ENCODE measurements around the gene NEIL1.
"Not testable (repeated sequence)": the region's sequence is repeated elsewhere in the genome, so short reads cannot be mapped to it uniquely, and the experiment has no call there.

Gene NEIL1

DNA sequence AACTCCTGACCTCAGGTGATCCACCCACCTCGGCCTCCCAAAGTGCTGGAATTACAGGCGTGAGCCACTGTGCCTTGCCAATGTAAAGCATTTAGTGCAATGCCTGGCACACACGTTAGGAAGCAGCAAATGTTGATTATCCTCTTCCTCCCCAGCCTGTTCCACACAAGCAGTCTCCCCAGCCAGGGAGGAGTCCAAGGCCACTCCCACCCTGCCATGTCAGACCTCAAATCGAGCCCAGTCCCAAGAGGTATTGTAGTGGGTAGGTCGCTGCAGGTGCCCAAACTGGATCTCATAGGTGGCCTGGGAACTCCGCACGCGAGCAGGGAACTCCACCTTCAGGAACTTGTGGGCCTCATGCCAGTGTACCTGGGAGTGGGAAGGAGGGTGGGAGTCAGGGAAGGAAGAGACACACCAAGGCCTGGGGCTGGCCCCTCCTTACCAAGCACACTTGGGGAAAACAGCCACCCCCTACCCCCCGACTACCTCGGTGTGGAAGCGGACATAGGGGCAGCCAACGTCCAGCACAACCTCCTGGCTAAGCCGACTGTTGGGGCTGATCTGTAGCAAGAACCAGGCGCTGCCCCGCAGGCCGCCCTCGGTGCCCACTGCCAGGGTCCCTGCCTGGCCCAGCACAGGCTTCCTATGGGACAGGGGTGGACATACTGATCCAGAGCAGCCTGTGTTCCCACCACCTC, 11.3 kb downstream of the NEIL1 start:
- no peak for DNase-seq

DNA sequence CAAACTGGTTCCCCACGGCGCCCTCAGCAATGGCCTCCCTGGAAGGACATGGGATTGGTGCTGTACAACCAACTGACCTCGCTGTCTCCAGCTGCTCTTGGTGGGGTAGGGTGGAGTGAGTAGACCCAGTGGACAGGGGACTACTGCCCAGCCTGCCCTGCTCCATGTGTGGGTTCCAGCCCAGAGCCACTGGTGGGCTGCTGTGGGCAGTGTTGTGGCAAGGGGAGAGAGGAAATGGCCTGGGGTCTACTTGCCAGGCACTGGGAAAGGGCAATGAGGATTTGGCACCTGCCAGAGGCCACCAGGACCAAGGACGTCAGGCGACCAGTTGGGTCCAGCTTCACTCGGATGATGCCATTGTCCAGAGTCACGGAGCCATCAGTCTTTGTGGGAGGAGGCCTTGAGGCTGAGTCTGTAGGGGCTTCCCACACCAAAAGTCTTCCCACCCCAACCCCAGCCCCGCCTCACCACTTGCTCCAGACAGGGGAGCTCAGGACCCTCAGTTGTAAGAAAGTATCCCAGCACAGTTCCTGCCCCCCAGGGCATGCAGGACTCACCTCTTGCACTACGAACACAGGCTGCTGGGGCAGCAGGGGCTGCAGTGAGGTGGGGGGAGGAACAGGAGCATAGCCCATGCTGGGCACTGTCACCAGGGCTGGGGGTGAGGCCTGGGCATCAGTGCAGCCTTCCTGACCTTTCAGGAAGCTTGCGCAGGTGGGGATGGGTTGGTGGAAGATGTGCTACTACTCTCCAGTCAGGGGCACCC, 12.1 kb downstream of the NEIL1 start:
- no peak for DNase-seq

DNA sequence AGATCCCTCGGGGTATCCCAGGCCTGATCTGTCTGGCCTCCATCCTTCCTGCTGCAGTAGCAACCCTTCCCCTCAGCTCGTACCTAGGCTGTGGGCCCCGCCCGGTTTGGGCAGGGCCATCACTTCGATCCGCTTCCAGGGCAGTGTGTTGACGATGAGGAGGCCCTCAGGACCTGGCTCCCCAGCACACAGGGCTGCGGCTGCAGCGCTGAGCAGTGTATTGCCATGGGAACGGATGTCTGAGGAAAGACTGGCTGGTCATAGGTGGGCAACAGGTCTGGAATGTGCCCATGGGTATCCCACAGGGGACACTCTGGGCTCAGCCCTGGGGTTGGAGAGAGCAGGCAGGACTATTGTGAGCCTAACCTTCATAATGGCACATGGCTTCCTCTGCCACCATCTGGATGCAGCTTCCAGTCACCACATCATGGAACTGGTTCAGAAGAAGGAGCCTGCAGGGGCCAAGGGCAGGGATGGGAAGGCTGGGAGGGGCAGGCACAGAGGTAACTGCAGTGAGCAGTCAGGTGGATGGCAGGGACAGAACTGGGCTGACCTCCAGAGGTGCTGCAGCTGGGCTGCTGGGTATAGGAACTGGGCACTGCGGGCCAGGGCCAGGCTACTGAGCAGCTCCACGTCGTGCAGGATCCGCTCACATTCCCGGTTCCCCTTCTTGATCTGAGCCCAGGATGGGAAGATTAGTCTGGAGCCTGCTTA, 12.9 kb downstream of the NEIL1 start:
- no peak for DNase-seq

DNA sequence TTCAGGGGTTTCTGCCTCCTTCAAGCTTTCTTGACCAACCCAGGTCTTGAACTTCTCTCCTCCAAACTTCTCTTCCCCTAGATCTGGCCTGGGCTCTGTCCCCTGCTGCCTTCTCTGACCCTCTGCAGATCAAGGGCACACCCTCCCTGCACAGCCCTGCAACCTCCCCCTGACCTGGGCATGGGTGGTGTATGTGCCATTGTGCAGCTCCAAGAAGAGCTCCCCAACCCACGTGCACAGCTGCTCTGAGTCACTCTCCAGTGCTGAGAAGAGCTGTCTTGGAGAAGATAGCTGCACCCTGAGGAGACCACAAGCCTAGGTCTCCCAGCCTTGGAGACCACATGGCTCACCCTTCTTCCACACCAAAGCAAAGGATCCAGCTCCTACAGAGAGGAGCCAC, 13.6 kb downstream of the NEIL1 start:
- DNase-seq: no peak

DNA sequence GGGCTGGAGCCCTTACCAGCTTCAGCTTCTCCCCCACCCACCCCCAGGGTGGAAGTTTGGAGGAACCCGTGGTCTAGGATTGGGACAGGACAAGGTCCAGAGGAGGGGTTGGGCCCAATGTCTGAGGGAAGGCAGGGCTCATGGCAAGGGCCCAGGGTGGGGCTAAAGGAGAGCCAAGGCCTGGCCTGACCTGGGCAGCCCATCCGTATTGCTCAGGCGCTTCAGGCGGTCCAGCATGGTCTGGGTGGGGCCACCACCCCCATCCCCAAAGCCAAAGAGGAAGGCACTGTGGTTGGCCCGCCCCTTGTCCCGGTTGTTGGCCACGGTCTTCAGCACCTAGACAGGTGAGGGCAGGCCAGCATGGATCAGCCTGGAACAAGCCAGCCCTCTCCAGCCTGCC, 14.0 kb downstream of the NEIL1 start:
- DNase-seq: no peak

DNA sequence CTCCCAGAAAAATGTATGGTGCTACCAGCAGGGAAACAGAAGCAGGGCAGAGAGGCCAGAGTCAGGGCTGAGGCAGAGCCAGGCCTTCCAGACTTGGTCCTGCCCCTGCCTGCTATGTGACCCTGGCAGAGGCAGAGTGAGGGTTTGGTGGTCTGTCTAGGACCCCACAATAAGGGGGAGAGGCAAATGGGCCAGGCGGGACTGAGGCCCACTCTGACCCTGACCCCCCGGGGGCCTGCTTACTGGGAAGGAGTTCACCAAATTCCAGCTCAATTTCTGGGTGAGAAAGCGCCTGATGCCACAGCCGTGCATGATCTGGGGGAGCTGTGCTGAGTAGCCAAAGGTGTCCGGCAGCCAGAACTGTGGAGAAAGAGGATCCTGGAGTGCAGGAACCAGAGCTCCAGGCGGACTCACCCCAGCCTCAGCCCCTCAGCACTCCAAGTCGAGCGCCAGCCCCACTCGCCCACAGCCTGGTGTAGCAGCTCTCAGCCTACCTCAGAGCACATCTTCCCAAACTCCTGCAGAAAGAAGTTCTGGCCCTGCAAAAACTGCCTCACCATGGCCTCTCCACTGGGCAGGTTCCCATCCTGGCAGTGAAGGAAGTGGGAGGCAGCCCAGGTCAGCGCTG, 14.6 kb downstream of the NEIL1 start:
- DNase-seq: no peak

DNA sequence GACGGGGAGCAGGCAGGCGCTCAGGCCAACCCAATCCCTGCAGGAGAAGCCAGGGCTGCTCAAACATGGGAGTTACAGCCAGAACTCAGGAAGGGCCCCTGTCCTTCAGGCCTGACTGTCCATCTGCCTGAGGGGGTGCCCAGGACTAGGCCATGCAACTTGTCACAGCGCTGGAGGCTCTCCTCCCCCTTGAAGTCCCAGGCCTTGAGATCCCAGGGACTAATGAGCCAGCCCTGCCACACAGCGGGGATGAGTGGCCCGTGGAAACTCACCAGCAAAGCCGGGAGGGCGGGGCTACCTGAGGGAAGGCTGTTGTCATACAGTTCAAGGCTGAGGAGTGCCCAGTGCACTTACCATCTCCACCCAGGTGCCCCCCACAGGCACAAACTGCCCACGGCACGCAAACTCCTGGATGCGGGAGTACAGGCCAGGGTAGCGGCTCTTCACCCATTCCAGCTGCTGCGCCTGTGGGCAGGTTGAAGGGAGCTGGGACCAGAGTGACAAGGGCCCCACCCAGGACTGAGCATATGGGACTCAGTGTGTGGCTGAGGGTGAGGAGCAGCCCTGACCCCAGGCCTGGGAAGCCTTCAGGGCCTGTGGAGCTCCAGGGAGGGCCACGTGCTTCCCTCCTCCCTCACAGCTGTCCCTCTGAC, 15.3 kb downstream of the NEIL1 start:
- no peak for DNase-seq

DNA sequence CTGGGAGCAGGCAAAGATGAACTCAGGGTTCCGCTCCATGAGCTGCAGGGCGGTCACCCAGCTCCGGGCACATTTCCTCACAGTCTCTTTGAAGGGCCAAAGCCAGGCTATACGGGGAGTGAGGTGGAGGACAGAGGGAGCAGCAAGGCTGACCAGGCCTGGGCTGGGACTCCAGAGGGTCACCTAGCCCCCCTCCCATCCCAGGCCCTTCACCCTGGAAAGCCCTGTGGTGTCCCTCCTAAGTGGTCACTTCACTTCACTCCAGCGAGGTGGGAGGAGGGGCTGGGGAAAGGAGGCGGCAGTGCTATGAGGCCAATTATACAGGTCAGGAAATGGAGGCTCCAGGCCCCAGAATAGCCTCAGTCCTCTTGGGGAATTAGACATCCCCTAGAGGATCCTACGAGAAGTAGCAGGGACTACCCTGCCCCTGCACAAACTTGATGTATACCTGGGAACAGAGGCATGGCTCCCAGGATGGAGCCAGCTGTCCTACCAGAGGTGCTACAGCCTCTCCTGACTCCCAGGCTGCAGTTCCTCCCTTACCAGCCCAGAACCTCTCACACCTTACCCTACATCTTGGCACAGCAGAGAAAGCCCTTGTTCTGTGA, 15.9 kb downstream of the NEIL1 start:
- no peak for DNase-seq

DNA sequence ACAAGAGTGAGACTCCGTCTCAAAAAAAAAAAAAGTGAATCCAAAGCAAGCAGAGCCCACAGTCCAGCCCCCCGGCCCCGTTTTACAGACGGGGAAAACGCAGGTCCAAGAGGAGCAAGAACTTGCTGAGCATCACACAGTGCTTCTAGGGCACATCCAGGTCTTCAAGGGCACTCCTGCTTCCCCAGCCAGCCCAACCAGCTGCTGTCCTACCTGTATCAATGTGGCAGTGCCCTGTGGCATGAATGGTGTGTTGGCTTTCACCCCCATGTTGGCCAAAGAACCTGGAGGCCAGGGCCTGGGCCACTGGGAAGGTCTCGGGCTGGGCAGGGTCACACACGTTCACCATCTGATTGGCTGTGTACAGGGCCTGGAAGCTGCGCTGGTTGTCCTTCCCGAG, 16.9 kb downstream of the NEIL1 start:
- no peak for DNase-seq

DNA sequence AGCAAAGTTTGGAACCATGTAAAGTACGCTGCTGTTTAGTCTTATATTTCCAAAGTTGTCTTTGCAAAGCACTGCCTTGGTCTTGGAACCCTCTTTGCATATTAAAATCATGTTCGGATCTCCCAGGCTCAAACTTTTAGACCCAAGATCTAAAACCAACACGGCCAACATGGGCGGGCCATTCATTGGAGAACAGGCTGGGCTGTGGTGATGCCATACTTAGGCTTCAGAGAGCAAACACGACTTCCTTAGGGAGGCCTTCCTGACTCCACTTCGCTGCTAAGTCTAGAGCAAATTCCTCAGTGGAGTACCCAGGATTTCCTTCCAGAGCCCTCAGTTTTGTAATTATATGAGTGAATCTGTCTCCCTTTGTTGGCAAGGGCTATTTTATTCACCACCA, 18.0 kb downstream of the NEIL1 start:
- DNase-seq: no peak

DNA sequence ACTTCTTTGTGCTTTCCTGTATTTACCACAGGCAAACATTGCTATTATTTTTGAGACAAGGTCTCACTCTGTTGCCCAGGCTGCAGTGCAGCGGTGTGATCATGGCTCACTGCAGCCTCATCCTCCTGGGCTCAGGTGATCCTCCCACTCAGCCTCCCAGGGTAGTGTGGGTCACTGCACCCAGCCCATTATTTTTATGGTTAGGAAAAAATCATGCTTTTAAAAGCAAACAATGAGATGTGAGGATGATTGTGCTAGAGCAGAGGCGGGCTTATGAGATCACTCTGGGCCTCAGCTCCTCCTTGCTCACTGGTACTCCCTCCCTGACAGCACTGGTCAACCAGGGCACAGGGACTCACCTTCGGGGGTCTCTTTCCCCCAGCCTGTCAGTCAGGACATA, 19.3 kb downstream of the NEIL1 start:
- no peak for DNase-seq

DNA sequence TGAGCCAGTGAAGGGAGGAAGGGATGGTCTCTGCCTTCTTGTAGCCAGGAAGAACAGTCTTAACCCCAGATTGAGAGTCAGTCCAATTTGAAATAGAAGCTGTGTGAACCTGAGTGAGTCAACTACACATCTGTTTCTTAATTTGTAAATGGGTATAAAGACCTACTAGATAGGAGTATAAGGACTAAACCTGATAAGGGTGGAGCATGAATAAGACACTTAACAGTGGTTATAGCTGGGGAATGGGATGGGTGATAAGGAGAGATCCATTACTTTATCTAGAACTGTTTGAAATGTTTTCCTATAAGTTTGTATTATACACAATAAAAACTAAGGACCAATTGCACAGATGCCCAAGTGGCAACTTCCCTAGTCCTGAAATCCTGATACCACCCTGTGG, 20.2 kb downstream of the NEIL1 start:
- DNase-seq: no peak

DNA sequence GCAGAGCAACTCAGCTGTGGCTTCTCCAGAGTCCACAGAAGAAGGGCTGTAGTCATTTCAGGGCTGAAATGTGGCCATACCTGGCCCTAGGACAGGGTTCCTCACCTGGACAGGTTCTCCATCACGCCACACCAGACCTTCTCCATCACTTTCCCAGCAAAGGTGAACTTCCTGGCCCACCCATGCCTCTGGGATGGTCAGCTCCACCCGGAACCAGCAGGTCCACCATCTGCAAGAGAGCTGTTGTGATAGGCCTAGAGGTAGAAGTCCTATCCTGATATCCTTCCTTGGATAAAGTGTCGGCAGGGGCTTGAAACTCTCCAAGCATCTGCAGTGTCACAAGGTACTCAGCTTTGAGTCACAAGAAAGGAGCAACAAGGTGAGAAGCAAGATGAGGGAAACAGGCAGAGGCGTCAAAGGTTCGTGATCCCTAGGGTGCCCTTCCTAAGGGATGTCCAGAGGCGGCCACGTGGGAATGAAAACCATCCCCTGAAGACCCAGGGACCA, 20.6 kb downstream of the NEIL1 start:
- no peak for DNase-seq

DNA sequence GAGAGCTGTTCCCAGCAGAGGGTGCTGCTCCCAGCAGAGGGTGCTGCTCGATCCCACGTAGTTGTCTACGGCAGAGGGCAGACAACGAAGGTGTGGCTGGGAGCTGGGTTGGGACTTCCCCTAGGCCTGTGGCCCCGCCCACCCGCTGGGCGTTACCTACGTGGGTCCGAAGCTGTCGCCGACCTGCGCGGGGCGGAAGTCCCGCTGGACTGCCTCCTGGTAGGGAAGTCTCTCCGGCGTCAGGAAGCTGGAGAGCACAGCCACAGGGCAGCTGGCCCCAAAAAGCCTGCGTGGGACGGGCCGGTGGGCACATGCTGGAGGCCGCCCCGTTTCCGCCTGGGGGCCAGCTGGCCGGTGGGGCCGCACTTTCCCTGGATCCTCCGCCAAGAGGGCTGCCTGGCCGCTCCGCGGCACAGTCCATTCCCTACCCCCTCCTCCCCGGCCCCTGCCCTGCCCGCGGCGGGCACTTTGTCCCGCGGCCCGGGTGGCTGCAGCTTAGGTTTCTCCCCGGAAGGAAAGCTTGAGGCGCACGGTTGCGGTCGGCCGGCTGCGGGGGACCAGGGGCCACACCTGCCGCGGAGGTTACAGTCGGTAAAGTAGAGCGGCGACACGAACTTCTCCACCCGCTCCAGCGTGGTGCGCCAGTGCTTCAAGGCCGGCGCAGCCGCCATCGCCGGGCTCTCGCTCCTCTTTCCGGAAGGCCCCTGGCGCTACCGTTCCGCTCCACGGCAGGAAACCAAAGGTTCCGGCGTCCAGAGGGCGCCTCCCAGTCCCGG, 21.3 kb downstream of the NEIL1 start, which contains the start of gene MAN2C1:
MAN2C1 (minus strand) TSS at position 695 of the 776 bp plus-strand sequence; CDS start at position 671, 24 bp downstream.
- peak; percentile 93 for DNase-seq

DNA sequence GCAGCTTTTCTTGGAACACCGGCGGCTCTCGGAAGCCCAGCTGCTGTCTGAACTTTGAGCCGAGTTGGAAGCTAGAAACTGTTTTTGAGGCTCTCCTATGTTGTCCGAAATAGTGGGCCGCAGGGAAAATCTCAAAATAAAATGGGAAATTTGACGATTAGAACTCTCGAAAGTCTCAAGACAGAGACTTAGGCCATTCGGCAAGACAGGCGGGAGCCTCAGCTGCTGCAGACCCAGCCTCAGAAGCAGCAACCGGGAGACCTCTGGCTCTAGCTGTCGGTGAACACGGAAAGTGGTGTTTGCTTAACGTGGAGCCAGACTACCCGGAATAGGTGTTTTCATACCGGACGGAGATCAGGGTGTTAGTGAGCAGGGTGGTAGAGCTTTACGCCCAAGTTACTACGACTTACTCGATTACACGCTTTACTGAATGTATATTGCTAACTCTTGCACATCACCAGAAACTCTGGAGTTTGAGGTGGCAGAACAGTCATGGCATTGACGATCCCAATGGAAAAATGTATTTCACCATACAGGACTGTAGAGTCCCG, 21.9 kb downstream of the NEIL1 start:
- DNase-seq: no peak

DNA sequence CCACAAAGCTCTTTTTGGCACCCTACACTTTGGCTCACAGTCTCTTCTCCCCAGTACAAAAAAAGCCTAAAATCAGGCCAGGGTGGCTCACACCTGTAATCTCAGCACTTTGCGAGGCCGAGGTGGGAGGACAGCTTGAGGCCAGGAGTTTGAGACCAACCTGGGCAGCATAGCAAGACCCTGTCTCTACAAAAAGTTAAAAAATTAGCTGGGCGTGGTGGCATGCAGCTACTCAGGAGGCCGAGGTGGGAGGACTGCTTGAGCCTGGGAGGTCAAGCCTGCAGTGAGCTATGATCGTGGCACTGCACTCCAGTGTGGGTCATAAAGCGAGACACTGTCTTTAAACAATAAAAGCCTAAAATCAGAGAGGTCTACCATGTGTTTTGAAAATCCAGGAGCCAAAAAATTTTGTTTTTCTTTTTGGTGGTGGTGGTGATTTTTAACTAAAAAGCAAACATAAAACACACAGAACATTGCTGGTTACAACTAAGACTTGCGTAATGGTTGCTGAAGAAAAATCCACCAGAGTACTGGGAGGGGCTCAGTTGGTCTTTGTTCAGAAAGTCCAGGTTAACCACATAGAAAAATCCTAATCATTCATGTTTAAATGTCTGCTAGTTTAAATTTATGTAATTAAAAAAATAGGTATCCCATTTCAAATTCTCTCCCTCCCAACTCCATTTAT, 23.2 kb downstream of the NEIL1 start:
- DNase-seq: no peak

DNA sequence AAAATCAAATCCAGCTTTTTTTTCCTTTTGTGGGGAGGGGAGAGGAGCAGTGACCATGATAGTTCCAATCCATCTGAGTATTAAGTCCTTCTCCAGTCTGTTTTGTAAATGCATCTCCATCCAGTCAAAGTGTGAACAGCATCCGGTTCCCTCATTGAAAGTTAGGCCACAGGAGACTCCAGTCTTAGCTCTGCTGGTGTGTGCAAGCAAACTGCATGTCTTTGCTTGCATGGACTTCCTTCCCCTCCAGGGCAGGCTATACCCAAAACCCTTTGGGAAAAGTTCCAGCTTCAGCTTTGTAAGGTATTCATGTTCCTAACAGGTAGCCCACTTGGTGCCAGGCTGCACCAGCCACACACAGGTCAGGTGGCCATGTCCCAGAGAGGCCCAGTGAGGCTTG, 24.6 kb downstream of the NEIL1 start:
- DNase-seq: no peak

DNA sequence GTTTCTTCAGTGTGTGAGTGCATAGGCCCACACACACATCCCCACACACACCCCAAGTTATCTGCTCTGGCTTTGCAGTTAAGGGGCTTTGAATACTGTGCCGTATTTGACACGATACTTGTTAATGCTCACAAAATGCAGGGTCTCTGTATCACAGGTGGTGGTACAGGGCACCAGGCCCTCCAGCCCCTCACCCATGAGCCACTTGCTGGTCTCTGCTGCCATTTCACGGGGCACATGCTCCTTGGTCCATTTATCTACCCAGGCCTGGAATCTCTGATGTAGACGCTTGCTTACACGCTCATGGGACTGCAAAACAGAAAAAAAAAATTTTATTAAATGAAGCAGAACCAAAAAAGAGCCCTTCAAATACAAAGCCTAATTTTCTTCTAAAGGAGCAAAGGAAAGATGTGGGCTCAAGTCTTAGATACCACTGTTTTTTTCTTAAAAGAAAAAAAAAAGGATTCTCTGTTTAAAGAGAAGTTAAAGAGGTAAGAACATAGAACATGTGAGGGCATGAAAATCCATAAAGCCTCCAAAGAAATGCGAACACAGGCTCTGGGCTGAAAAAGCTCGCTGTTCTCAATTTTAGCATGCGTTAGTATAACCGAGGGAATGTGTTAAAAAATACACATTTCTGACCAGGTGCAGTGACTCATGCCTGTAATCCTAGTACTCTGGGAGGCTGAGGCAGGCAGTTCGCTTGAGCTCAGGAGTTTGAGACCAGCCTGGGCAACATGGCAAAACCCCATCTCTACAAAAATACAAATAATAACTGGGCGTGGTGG, 25.3 kb downstream of the NEIL1 start:
- DNase-seq: no peak

DNA sequence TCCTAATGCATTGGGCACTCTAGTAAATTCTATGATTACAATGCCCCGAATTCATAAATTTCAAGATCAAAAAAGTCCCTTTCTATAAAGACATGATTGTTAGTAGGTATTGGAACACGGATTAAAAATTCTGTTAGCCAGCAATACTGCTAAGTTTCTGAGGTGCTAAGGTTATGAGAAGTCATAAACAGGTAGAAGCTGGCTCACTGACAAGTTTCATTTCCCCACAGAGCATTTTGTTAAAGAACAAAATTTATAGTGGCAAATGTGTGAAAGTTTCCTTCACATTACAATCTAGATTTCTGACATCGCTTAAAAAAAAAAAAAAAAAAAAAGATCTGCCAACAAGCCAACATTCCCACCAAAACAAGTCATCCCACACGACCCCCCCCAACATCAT, 33.9 kb downstream of the NEIL1 start:
- no peak for DNase-seq

DNA sequence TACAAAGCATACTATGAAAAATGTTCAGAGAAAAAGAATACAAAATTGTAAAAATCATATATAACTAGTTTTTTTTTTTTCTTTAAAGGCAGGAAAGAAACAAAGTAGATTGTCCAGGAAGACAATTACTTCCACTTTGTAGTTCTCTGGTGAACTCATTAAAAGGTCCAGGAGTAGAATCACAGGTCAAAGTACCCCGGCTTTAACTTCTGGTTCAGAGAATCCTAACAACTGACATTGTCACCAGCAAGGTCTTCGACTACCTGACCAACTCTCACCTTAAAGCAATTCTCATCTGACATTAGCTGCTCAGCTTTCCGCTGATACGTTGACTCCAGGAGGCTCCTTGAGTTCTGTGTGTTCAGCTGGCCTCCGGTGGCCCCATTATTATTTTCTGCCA, 37.1 kb downstream of the NEIL1 start:
- DNase-seq: not testable (repeated sequence)

All from CD4-positive, alpha-beta T cell treated with Interferon gamma for 1 hour (primary cell).